GM12874 (cell line): ENCODE data around the gene B4GALNT4.

ENCODE experiments used
- TF ChIP-seq, protein P1 (sequence below): IDR thresholded peaks from 2 replicates; pipeline ENCODE4 v1.5.1; 2011; ENCODE audit warnings: low read depth, mild to moderate bottlenecking, control low read depth, low read length, moderate library complexity; ENCODE audit not compliant: insufficient read depth

B4GALNT4 gene

DNA sequence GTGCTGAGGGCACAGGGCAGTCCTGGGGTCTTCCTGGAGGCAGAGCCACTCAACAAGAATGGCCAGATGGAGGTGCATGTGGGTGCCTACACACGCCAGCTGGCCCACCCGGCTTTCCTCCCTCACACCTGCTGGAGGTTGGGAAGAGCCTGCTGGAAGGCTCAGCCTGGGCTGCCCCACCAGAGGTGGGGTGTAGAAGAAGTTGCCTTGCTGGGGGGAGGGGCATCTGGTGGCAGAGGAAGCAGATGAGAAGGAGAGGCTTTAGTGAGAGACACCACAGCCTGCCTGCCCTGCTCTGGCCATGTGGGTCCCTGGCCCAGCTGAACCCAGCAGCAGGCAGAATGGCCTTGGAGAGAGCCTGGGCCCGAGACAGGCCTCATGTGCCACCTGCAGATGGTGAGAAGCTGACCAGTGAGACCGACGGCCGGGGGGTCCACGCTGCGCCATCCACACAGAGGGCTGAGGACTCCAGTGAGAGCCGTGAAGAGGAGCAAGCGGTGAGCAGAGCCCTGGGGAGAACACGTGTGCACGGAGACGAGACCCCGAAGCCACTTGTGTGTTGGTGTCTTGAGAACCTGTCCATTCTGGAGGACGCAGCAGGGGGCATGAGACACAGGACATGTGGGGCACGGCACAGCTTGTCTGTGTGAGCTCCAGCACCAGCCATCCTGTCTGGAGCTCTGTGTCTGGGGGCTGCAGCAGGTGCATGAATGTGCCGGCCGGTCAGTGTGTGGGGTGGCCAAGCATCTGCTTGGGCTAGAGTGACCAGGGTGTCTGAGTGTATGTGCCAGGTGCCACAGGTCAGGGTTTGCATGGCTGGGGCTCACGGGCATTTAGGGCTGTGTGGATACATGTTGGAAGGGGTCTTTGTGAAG lies 2.7 kb downstream of the B4GALNT4 start:
- TF ChIP-seq, protein P1, sequence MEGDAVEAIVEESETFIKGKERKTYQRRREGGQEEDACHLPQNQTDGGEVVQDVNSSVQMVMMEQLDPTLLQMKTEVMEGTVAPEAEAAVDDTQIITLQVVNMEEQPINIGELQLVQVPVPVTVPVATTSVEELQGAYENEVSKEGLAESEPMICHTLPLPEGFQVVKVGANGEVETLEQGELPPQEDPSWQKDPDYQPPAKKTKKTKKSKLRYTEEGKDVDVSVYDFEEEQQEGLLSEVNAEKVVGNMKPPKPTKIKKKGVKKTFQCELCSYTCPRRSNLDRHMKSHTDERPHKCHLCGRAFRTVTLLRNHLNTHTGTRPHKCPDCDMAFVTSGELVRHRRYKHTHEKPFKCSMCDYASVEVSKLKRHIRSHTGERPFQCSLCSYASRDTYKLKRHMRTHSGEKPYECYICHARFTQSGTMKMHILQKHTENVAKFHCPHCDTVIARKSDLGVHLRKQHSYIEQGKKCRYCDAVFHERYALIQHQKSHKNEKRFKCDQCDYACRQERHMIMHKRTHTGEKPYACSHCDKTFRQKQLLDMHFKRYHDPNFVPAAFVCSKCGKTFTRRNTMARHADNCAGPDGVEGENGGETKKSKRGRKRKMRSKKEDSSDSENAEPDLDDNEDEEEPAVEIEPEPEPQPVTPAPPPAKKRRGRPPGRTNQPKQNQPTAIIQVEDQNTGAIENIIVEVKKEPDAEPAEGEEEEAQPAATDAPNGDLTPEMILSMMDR, result no peak

DNA sequence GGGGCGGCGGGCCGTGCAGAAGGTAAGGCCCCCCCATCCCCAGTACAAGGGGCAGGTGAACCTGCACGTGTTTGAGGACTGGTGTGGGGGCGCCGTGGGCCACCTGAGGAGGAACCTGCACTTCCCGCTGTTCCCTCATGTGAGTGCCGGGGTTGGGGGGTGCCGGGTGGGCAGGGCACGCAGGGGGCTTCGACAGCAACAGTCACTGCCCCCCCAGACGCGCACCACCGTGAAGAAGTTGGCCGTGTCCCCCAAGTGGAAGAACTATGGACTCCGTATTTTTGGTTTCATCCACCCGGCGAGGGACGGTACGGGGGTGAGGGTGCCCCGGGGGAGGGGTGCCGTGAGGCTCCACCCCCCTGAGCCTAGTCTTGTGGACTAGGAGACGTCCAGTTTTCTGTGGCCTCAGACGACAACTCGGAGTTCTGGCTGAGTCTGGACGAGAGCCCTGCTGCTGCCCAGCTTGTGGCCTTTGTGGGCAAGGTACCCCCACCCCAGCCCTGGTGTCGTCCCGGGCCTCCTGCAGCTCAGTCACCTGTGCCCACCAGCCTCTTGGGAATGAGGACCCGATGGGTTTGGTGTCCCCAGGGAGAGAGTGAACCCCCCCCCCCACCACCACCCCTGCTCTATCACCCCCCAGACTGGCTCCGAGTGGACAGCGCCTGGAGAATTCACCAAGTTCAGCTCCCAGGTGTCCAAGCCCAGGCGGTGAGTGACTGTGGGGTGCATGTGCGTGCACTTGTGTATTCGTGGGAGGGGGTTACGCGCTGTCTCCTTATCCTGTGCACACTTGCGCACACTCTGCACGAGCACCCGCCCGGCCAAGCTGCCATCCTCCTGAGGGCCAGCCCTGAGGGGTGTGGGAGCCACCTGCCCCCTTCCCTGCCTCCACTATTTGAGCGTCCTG lies 3.8 kb downstream of the B4GALNT4 start:
- TF ChIP-seq, protein P1, result no peak

DNA sequence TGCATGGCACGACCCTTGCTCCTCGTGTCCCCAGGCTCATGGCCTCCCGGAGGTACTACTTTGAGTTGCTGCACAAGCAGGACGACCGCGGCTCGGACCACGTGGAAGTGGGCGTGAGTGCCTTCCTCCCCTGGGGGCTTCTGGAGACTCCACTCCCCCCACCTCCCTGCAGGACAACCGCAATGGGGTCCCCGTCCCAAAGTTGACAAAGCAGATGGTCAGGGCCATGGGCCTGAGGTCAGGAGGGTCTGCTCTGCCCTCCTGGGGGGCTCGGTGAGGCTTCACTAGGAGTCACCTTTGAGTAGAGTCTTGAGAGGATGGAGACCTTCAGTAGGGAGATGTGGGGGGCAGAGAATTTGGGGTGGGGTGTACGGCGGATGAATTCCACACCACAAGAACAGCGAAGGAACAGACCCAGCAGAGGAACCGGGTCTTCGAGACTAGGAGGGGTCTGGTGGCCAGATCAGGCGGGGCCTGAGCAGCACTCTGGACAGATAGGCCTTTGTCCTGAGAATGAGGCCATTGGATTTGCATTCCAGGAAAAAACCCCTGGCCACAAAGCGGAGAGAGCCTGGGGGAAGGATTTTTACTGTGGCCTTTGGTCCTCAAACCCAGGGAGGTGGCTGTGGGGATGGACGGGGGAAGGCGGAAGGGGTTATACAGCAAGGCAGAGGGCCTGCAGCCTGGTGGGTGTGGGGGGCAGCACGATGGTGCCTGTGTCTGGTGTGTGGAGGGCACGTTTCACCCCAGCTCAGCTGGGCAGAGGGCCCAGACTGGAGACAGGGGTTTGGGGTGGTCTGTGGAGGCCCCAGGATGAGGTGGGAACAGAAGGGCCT lies 4.6 kb downstream of the B4GALNT4 start:
- TF ChIP-seq, protein P1, result no peak

DNA sequence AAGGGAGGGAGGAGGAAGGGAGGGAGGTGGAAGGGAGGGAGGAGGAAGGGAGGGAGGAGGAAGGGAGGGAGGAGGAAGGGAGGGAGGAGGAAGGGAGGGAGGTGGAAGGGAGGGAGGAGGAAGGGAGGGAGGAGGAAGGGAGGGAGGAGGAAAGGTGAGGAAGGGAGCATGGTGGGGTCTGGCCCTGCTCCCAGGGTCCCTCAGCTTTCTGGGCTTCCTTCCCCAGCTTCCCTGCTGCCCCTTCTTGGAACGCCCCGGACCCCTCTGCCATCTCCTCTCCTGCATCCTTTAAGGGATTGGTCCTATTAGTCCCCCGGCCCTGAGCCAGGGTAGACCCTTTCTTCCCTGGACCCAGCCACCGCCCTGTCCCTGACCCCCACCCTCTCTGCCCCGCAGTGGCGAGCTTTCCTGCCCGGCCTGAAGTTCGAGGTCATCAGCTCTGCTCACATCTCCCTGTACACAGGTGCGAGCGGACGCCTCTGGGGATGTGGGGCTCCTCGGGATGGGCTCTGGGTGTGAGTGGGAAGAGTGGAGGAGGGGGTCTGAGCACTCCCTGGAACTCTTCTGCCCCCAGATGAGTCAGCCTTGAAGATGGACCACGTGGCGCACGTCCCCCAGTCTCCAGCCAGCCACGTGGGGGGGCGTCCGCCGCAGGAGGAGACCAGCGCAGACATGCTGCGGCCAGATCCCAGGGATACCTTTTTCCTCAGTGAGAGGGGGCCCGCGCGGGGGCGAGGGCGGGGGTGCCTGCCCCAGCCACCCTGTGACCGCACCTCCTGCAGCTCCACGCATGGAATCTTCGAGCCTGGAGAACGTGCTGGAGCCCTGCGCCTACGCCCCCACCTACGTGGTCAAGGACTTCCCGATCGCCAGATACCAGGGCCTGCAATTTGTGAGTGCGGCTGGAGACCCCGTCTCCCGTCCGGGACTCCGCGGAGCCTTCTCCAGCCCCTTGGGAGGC lies 6.0 kb downstream of the B4GALNT4 start:
- TF ChIP-seq, protein P1, result no peak

DNA sequence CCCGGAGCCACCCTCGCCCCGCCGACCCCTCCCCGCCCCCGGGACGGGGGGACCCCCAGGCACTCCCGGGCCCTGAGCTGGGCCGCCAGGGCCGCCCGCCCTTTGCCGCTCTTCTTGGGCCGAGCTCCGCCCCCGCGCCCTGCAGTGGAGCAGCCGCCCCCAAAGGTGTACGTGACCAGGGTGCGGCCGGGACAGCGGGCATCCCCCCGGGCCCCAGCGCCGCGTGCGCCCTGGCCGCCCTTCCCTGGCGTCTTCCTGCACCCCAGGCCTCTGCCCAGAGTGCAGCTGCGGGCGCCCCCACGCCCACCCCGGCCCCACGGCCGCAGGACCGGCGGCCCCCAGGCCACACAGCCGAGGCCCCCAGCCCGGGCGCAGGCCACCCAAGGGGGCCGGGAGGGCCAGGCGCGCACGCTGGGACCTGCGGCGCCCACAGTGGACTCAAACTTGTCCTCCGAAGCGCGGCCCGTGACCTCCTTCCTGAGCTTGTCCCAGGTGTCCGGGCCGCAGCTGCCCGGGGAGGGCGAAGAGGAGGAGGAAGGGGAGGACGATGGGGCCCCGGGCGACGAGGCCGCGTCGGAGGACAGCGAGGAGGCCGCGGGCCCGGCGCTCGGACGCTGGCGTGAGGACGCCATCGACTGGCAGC lies 7.4 kb downstream of the B4GALNT4 start:
- TF ChIP-seq, protein P1, result no peak

DNA sequence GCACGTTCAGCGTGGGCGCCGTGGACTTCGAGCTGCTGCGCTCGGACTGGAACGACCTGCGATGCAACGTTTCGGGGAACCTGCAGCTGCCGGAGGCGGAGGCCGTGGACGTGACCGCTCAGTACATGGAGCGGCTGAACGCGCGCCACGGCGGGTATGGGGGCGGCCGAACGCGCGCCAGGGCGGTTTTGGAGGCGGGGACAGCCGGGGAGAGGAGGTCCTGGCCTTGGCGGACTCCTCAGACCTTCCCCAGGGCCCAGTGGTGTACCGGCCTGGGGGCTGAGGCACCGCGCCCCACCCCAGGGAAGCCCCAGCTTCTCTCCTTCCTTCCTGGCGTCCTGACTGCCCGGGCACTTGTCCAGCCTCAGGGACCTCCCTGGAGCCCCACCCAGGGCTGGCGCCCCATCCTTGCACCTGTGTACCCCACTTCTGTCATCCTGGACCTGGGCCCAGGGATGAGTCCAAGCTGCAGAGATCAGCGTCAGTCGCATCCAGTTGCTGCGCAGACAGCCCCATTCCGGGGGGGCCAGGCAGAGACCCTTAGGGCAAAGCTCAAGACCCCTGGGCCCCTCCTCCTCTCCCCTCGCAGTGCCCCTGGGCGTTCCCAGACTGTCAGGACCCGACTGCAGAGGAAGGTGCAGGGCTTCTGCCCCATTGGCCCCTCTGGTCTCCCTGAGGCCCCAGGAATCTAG lies 8.0 kb downstream of the B4GALNT4 start:
- TF ChIP-seq, protein P1, result no peak
